ACHN (cell line): Measurements from ENCODE around the gene RAB8B.

Source experiments
- DNase-seq: peaks from one replicate; pipeline ENCODE4 v3.0.0-alpha.2; 2015
- in situ Hi-C: cut with HindIII; loops from 2 replicates; pipeline ENCODE4 v1.10.0; 2017; ENCODE audit warnings: low sequenced_read_pairs, low pct_ligation_motif_present, low pct_unique_long_range_greater_than_20kb

The RAB8B gene

GRCh38 chr15:63188926-63189871 is at the start of gene RAB8B:
RAB8B (plus strand) TSS chr15:63189606; CDS start chr15:63189625, 19 bp downstream.
- in situ Hi-C loops = no loop called here
- peak; percentile 95 for DNase-seq

DNA sequence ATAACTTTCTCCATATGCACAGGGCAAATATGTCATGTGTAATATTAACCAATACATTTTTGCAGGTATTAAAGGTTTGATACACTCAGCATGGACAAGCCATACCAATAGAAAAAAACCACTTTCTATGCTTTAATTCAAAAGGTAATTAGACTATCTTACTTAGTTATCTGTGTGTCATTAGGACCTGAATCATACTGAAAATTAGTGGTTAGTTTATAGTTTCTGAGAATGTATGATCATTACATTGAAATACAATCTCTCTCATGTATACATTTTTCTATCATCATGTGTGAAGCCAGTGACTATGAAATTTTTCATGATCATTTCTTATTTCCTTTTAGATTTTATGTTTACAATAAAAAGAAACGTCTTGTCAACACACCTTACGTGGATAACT is 48.5 kb upstream of the RAB8B start:
- in situ Hi-C loops = no loop called here

GRCh38 chr15:63145426-63145825 is 44.0 kb upstream of the RAB8B start:
- in situ Hi-C loops = no loop called here

More for the DNA sequence above, 48.5 kb upstream of the RAB8B start:
- no peak for DNase-seq

DNA sequence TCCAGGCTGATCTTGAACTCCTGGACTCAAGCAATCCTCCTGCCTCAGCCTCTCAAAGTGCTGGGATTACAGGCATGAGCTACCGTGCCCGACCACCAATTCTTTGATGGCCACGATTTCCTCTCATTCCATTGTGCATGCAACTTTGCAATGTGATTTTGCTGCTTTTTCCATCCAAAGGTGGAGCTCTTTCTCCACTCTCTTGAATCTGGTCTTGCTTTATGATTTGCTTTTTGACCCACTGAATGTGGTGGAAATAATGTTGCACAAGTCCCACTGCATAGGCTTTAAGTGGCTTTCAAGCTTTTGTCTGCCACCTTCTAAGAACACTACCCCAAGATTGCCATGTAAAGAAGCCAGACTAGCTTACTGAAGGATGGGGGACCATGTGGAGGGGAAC is 42.7 kb upstream of the RAB8B start:
- no peak for DNase-seq
- in situ Hi-C loops = no loop called here

More at GRCh38 chr15:63145426-63145825, 44.0 kb upstream of the RAB8B start:
- DNase-seq = no peak

- no peak for DNase-seq
- in situ Hi-C loops = no loop called here
These were observed 37.7 kb upstream of the RAB8B start for GRCh38 chr15:63151665-63152064.

DNA sequence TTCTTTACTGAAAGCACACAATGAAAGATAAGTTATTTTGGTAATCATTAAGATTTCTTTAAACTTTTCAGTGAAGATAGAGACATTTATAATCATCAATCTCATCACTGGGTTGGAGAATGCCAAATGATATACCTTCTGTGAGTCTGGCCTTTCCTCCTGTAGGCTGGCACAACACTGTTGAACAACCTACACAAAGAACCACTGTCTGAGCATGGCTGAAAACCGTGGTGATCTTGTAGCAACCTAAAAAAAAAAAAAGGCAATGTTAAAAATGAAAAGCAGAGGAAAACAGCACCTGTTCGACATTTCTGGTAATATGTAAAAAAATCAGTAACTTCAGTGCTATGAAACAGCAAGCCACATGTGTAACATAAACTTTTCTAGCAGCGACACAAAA is 33.9 kb upstream of the RAB8B start:
- in situ Hi-C loops = no loop called here
- DNase-seq = no peak

GRCh38 chr15:63156086-63156710 is 33.2 kb upstream of the RAB8B start:
- in situ Hi-C loops = no loop called here
- peak; percentile 12 for DNase-seq

- in situ Hi-C loops = no loop called here
- peak; percentile 79 for DNase-seq
These were observed 32.7 kb upstream of the RAB8B start for GRCh38 chr15:63156755-63157117.

DNA sequence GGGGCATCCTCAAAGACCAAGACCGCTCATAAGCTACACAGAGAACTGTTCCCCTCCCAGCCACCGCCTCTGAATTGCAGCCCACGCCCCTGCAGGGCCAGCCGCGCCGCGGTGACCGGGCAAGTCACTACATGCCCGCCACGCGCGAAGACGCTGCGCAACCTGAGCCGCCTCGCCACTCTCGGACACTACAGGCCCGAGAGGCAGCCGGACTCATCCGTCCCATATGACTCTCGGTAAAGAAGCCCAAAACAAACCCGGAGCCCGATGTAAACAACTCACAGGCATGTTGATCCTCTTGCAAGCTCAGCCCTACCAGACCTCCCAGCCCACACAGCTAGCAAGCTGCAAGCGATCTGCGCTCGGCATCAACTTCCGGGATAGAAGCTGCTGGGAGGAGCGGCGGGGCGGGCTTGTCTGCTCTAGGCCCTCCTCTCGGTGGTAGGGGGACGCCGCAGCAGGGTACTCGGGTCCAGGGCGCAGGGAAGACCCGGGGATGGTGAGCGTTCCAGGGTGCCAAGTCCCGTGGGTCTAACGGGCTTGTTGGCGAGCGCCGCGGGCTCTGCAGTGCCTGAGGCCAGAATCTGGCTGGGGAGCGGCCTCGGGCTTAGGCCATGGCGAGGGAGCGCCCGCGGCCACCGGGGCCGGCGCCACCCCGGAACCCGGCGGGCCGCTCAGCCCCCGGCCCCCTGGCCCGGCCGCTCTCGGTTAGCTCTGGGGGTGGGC is 32.1 kb upstream of the RAB8B start, which contains the start of gene RPS27L:
Gene RPS27L, minus strand, starts transcription at position 360 of the 726 bp plus-strand sequence. Its CDS starts 72 bp downstream, at position 288.
- in situ Hi-C loops = no loop called here

DNA sequence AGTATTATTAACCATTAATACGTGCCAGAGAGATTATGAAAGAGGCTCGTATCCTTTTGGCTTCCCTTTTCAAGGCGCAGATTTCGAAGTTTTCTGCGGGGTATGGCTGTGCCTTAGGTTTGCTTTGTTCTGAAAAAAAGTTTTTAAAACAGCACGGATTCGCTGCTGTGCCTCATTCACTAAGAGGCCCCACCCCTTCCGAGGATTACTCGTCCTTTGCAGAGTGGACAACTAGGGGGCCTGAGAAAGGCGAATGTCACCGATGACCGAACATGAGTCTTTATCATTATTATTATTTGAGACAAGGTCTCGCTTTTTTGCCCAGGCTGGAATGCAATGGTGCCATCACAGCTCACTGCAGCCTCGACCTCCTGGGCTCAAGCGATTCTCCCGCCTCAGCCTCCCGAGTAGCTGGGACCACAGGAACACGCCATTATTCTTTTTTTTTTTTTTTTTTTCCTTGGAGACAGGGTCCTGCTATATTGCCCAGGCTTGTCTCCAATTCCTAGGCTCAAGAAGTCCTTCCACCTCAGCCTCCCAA is 31.4 kb upstream of the RAB8B start:
- in situ Hi-C loops = no loop called here

More for the DNA sequence above, 32.1 kb upstream of the RAB8B start, which contains the start of gene RPS27L:
- DNase-seq = peak; percentile 90

DNA sequence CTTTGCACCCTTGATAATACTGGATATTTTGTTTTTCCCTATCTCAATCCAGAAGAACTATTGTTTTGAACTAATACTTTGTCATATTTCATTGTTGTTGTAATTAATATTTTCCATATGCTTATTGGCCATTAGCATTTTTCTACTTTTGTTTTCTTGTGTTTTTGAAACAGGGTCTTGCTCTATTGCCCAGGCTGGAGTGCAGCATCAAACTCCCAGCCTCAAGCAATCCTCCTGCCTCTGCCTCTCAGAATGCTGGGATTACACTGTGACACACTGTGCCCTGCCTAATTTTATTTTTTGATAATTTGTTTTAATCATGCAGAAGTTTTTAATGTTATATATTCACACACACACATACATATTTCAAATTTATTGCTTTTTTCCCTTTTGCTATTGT is 28.8 kb upstream of the RAB8B start:
- in situ Hi-C loops = no loop called here
- no peak for DNase-seq

More for the DNA sequence above, 31.4 kb upstream of the RAB8B start:
- peak; percentile 78 for DNase-seq

- in situ Hi-C loops = no loop called here
- DNase-seq = no peak
These were observed 26.2 kb upstream of the RAB8B start for GRCh38 chr15:63163217-63163616.

DNA sequence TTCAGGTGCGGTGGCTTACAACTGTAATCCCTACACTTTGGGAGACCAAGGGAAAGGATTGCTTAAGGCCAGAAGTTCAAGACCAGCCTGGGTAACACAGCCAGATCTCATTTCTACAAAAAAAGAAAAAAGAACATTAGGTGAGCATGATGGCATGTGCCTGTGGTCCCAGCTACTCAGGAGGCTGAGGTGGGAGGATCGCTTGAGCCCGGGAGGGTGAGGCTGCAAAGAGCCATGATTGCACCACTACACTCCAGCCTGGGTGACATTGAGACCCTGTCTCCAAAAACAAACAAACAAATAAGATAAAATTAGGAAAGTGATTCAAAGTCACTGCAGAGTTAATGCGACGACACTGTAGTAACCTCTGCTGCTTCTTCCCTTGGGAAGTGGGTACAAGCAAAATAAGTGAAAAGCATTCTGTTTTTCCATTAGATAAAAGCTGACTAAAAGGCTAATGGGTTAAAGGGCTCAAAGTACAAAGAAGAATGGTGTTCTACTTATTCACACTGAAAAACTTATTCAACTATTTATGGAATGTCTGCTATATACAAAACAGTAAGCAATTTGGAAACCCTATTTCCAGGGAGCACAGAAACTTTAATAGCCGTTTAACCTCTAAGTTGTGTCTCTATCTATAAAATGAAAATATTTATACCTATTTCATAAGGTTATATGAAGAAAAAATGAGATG is 24.1 kb upstream of the RAB8B start:
- DNase-seq = no peak
- in situ Hi-C loops = no loop called here

DNA sequence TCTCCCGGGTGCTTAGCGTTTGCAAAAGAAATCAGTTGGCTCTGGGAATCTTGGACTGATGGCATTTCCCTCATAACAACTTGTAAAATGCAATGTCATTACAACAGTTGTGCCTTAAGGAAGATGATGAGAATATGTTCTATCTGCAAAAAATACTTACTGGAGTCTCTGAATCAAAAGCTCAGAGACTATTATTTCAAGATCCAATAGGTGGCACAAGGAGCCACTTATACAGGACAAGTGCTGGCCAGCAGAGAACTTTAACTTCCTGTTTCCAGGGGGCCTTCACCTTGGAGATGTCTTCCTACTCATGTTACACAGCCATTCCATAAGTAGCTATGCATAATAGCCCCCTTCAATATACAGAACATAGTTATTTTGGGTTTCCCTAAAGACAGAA is 23.2 kb upstream of the RAB8B start:
- DNase-seq = no peak
- in situ Hi-C loops = no loop called here

GRCh38 chr15:63169788-63170187 is 19.6 kb upstream of the RAB8B start:
- in situ Hi-C loops = no loop called here
- DNase-seq = no peak

- in situ Hi-C loops = no loop called here
- DNase-seq = no peak
These were observed 17.0 kb upstream of the RAB8B start for GRCh38 chr15:63172376-63172775.

DNA sequence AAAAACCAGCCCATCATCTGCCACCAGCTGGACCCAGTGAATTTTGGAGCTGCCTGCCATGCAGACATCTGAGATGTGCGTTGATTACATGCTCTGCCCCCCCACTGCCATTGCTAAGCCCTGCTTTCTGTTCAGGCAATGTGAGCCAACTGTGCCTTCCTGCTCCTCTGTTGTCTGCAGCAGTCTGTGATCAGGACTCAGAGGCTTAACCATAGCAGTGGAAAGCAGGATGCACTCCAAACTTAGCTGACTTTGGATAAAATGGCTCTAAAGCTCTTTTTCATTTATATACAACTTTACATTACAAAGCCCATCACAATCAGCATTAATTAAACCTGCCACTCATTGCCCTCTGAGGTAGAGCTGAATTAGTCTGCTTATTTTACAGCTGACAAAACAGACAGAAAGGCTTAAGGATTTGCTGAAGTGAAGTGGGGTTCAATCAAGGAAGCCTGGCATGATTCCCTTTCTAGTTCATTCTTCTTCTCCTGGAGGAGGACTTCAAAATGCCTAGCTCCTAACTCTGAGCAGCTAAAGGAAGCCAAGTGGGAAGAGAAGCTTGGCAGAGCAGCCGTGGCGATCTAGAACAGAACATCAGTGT is 16.5 kb upstream of the RAB8B start:
- in situ Hi-C loops = no loop called here
- no peak for DNase-seq

- in situ Hi-C loops = no loop called here
- DNase-seq = no peak
These were observed 13.1 kb upstream of the RAB8B start for GRCh38 chr15:63176302-63176701.
